ENCODE results near the gene TEDC1.

The TEDC1 gene

GRCh38 chr14:105467249-105467941 lies 23.7 kb upstream of the TEDC1 start:
- H3K4me1 Mint-ChIP-seq (ENCODE audit: low read depth): no peaks in the 10 kb centered on the region
- H3K4me3 Mint-ChIP-seq: no peak overlapping the region
- H3K27ac Mint-ChIP-seq: no peak overlapping the region
- no peaks in the 10 kb centered on the region for H3K27me3 Mint-ChIP-seq
- H3K9me3 Mint-ChIP-seq (ENCODE audit: low read depth): no peaks in the 10 kb centered on the region
- H3K36me3 Mint-ChIP-seq: no peaks in the 10 kb centered on the region

GRCh38 chr14:105467942-105468471 lies 23.0 kb upstream of the TEDC1 start:
- Mint-ChIP-seq H3K36me3 (no peaks in the 10 kb centered on the region), H3K27me3 (no peaks in the 10 kb centered on the region)

GRCh38 chr14:105468621-105469241 lies 22.3 kb upstream of the TEDC1 start:
- no peaks in the 10 kb centered on the region for H3K4me1 Mint-ChIP-seq (ENCODE audit: low read depth)
- H3K9me3 Mint-ChIP-seq (ENCODE audit: low read depth): no peaks in the 10 kb centered on the region
- no peak overlapping the region for H3K27ac Mint-ChIP-seq
- no peak overlapping the region for H3K4me3 Mint-ChIP-seq
- H3K27me3 Mint-ChIP-seq: no peaks in the 10 kb centered on the region
- H3K36me3 Mint-ChIP-seq: no peaks in the 10 kb centered on the region

More at GRCh38 chr14:105467942-105468471, 23.0 kb upstream of the TEDC1 start:
- H3K4me3 Mint-ChIP-seq: no peak overlapping the region
- H3K9me3 Mint-ChIP-seq (ENCODE audit: low read depth): no peaks in the 10 kb centered on the region
- H3K4me1 Mint-ChIP-seq (ENCODE audit: low read depth): no peaks in the 10 kb centered on the region
- H3K27ac Mint-ChIP-seq: no peak overlapping the region

- H3K36me3 Mint-ChIP-seq: no peaks in the 10 kb centered on the region
- no peak overlapping the region for H3K27ac Mint-ChIP-seq
- no peaks in the 10 kb centered on the region for H3K27me3 Mint-ChIP-seq
- peaks cover 2% of the 10 kb centered on the region for H3K4me1 Mint-ChIP-seq (ENCODE audit: low read depth)
- H3K9me3 Mint-ChIP-seq (ENCODE audit: low read depth): no peaks in the 10 kb centered on the region
- H3K4me3 Mint-ChIP-seq: no peak overlapping the region
Measured at GRCh38 chr14:105469456-105470349, 21.3 kb upstream of the TEDC1 start.

- H3K4me3 Mint-ChIP-seq: no peak overlapping the region
- H3K4me1 Mint-ChIP-seq (ENCODE audit: low read depth): peaks cover 4% of the 10 kb centered on the region
- no peaks in the 10 kb centered on the region for H3K9me3 Mint-ChIP-seq (ENCODE audit: low read depth)
- no peaks in the 10 kb centered on the region for H3K36me3 Mint-ChIP-seq
- no peak overlapping the region for H3K27ac Mint-ChIP-seq
- H3K27me3 Mint-ChIP-seq: no peaks in the 10 kb centered on the region
Measured at GRCh38 chr14:105470350-105471296, 20.4 kb upstream of the TEDC1 start.

GRCh38 chr14:105471297-105471821 lies 19.7 kb upstream of the TEDC1 start:
- no peaks in the 10 kb centered on the region for H3K9me3 Mint-ChIP-seq (ENCODE audit: low read depth)
- H3K4me3 Mint-ChIP-seq: no peak overlapping the region
- H3K36me3 Mint-ChIP-seq: no peaks in the 10 kb centered on the region
- no peaks in the 10 kb centered on the region for H3K27me3 Mint-ChIP-seq
- no peak overlapping the region for H3K27ac Mint-ChIP-seq
- peaks cover 5% of the 10 kb centered on the region for H3K4me1 Mint-ChIP-seq (ENCODE audit: low read depth)

- Mint-ChIP-seq H3K27me3 (no peaks in the 10 kb centered on the region), H3K4me1 (ENCODE audit: low read depth) (peaks cover 7% of the 10 kb centered on the region), H3K9me3 (ENCODE audit: low read depth) (no peaks in the 10 kb centered on the region), H3K4me3 (no peak overlapping the region), H3K27ac (no peak overlapping the region), H3K36me3 (no peaks in the 10 kb centered on the region)
Measured at GRCh38 chr14:105471823-105472485, 19.1 kb upstream of the TEDC1 start.

GRCh38 chr14:105472486-105472991 lies 18.5 kb upstream of the TEDC1 start:
- Mint-ChIP-seq H3K27me3 (no peaks in the 10 kb centered on the region), H3K4me1 (ENCODE audit: low read depth) (peaks cover 12% of the 10 kb centered on the region), H3K4me3 (no peak overlapping the region), H3K27ac (no peak overlapping the region), H3K36me3 (no peaks in the 10 kb centered on the region), H3K9me3 (ENCODE audit: low read depth) (no peaks in the 10 kb centered on the region)

GRCh38 chr14:105473033-105473676 lies 17.9 kb upstream of the TEDC1 start:
- no peaks in the 10 kb centered on the region for H3K36me3 Mint-ChIP-seq
- H3K27ac Mint-ChIP-seq: no peak overlapping the region
- H3K4me3 Mint-ChIP-seq: peak overlapping the region; percentile 40
- H3K9me3 Mint-ChIP-seq (ENCODE audit: low read depth): no peaks in the 10 kb centered on the region
- H3K4me1 Mint-ChIP-seq (ENCODE audit: low read depth): peaks cover 12% of the 10 kb centered on the region
- no peaks in the 10 kb centered on the region for H3K27me3 Mint-ChIP-seq

GRCh38 chr14:105473677-105474482 lies 17.2 kb upstream of the TEDC1 start:
- peak overlapping the region; percentile 44 for H3K4me3 Mint-ChIP-seq
- no peak overlapping the region for H3K27ac Mint-ChIP-seq
- no peaks in the 10 kb centered on the region for H3K9me3 Mint-ChIP-seq (ENCODE audit: low read depth)
- no peaks in the 10 kb centered on the region for H3K36me3 Mint-ChIP-seq
- H3K4me1 Mint-ChIP-seq (ENCODE audit: low read depth): peaks cover 12% of the 10 kb centered on the region
- no peaks in the 10 kb centered on the region for H3K27me3 Mint-ChIP-seq

- no peak within 1 kb of the TSS for H3K27ac Mint-ChIP-seq
- H3K9me3 Mint-ChIP-seq (ENCODE audit: low read depth): no peaks in the 10 kb centered on the region
- no peaks in the 10 kb centered on the region for H3K27me3 Mint-ChIP-seq
- no peaks in the 10 kb centered on the region for H3K36me3 Mint-ChIP-seq
- H3K4me1 Mint-ChIP-seq (ENCODE audit: low read depth): peaks cover 14% of the 10 kb centered on the region
- H3K4me3 Mint-ChIP-seq: peak within 1 kb of the TSS; percentile 44
Measured at GRCh38 chr14:105474483-105475268, 16.4 kb upstream of the TEDC1 start, which contains the start of gene CRIP2. CRIP2 (plus strand) TSS chr14:105474821; CDS start chr14:105474863, 42 bp downstream.

All from activated naive CD8-positive, alpha-beta T cell (primary cell).